GM19395 (cell line): ENCODE measurements around the gene LCP2.
"Not testable (repeated sequence)": the region's sequence is repeated elsewhere in the genome, so short reads cannot be mapped to it uniquely, and the experiment has no call there.

Experiments used
- ATAC-seq: cut with Tn5 transposase; IDR thresholded peaks from one replicate; pipeline ENCODE4 v1.9.1; 2021; ENCODE audit warnings: mild to moderate bottlenecking, moderate library complexity; ENCODE audit not compliant: unreplicated experiment

Gene LCP2

GRCh38 chr5:170251462-170251861 lies 46.1 kb downstream of the LCP2 start:
- ATAC-seq: no peak

GRCh38 chr5:170250810-170251317 lies 46.7 kb downstream of the LCP2 start:
- no peak for ATAC-seq

- ATAC-seq: no peak
Observed at GRCh38 chr5:170249355-170249754, 48.2 kb downstream of the LCP2 start.

DNA sequence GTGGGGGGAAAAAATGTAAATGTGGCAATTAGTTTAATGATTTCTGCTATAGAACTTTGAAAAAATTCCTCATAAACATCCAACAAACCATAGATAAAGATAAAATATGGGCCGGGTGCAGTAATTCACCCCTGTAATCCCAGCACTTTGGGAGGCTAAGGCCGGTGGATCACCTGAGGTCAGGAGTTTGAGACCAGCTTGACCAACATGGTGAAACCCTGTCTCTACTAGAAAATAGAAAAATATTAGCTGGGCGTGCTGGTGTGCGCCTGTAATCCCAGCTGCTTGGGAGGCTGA lies 48.7 kb downstream of the LCP2 start:
- not testable (repeated sequence) for ATAC-seq

DNA sequence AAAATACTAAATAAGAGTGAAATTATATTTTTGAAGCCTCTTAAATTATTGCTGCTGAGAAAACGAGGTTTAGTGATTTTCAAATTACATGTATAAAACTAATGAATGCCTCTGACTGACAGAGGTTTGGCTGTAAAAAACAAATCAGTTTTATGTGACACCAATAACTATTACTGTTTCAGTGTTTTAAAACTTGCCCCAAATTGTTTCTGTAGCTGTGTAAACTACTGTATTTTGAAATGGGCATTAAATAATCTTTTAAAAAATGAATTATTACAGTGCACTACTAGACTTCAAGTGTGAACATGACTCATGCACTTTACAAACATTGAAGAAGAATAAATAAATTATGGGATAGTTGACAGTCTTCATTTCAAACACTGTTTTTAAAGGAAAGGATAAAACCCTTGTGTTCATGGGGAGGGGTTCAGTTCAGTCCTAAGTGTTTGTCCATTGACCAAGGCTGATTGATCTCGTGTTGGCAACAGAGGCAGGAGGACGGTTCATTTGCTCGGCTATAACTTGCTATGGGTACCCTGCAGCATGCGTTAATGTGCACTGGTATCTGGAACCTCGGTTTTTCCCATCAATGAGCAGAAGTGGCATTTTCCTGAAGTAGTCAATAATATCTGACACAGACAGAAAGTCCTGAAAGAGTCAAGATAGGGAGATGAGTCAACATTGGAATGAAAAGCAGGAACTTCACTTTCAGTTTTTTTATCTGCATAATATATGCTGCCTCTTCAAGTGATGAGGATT lies 49.2 kb downstream of the LCP2 start:
- no peak for ATAC-seq

- no peak for ATAC-seq
Observed at GRCh38 chr5:170247363-170247762, 50.2 kb downstream of the LCP2 start.

GRCh38 chr5:170246126-170246870 lies 51.3 kb downstream of the LCP2 start:
- no peak for ATAC-seq

DNA sequence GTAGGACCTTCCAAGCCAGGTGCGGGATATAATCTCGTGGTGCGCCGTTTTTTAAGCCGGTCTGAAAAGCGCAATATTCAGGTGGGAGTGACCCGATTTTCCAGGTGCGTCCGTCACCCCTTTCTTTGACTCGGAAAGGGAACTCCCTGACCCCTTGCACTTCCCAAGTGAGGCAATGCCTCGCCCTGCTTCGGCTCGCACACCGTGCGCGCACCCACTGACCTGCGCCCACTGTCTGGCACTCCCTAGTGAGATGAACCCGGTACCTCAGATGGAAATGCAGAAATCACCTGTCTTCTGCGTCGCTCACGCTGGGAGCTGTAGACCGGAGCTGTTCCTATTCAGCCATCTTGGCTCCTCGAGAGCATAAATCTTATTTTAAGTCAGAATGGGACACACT lies 52.1 kb downstream of the LCP2 start:
- ATAC-seq: not testable (repeated sequence)

GRCh38 chr5:170238456-170239196 lies 59.0 kb downstream of the LCP2 start:
- no peak for ATAC-seq

- no peak for ATAC-seq
Observed at GRCh38 chr5:170235876-170236864, 61.4 kb downstream of the LCP2 start.

- ATAC-seq: no peak
Observed at GRCh38 chr5:170233358-170233892, 64.2 kb downstream of the LCP2 start.

DNA sequence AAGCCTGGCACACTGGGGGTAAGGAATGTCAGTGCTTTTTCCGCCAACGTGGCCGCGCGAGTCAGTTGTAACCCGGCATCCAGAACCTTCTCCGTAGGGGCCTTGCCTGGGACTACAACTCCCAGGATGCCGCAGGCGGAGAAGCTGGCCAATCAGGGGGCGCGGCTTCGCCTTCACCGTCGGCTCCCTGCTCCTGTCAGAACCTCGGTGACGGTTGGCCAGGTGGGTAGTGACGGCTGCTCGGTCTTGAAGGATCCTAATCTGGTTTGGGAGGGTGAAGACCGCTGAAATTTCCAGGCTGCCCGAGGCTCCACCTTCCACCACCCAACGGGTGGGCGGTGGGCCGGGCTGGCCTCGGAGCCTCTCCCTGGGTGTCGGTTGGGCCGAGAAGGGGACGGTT lies 64.8 kb downstream of the LCP2 start, which contains the start of gene C5orf58:
TSS of gene C5orf58 (plus strand) at position 200 of the 400 bp plus-strand sequence. CDS start 1,992 bp downstream, outside the sequence.
- no peak for ATAC-seq

DNA sequence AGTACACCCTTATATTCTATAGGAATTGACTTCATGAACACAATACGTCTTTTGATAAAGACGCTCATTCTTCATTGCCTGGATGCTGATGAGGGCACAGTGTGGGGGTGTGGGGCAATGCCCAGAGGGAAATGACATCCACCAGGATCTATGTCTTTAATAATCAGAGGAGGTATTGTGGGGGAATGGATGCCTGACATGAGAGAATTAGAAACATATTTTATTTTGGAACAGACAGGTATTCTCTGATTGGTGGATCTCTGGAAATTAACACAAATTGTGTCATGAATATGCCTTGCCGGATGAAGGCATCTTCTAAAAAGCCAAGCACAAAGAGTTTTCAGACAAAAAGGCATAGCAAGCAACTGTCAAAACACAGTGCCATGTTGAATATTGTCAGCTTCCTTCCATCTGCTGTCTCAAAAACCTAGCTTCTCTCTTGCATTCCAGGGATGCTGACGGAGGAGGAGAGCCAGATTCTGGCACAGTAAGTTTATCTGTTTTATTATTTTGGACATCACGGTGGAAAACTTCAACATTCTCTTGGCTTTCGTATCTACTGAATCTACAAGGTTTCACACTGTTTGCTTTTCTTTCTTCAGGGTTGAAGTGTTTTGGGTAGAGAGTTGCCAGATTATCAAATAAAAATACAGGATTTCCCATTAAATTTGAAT lies 68.7 kb downstream of the LCP2 start:
- no peak for ATAC-seq

DNA sequence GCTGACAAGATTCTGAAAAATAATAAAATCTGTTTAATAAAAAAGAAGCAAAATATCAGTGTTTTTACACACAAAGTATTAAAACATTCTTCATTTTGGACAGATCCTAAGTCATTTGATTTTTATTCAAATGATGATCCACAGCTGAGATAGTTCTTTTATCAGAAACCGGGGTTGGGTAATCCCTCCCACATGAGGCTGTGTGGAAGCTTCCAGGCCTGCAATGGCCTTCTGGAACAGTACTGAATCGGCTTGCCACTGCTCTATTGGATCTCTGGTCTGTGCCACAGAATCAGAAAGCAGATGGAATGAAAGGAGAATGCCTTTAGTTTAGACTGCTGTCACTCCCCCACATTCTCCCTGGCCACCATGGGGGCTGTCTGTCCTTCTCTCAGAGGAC lies 70.9 kb downstream of the LCP2 start:
- no peak for ATAC-seq

DNA sequence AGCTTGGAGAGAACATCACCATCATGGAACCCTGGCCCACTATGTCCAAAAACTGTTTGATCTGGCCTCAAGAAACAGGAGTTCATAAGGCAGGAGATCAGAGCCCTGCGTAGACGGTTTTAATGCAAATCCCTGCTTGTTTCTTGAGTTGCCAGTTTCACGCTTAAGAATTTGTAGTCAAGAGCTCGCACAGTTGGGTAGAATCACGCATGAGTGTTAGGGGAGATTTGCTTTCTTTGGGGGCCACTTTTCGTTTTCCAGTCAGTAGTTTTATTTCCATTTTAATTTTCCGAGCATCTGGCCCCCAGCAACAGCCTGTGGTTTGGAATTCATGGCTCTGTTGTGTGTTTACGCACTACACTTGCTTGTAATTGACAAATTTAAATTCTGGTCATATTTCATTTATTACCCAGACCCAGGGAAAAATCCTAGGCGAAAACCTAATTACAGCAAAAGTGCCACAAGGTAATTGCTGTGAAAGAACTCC lies 71.4 kb downstream of the LCP2 start:
- ATAC-seq: no peak

DNA sequence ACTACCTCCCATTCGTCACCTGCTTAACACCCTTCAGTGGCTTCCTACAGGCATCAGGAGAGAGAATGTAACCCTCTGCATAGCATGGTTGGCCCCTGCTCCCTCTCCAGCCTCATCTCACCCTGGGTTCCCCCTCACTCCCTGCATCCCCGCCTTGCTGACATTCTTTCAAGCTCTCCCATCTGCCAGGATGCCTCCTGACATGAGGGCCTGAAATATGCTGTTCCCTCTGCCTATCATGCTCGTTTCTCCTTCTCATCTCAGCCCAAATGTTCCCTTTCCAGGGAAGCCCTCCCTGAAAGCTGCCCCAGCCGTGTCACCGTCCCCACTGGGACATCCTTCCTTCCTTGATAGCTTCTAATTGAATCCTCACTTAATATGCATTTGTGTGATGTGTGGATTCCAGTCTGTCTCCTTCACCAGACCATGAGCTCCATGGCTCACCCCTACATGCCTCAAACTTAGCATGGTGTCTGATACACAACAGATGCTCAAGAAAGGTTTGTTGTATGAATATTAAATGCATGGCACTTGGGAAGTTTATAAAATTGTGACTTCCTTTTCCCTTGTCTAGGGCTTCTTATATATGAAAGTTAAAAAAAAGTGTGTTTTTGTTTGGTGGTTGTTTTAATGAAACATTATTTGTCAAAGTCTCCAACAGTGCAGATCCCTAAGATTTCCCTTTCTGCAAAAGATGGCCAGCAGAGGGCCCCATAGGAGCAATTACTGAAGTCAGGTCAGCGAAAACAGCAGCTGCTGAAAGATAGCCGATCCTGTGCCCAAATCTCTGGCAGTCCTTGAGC lies 72.0 kb downstream of the LCP2 start:
- no peak for ATAC-seq

DNA sequence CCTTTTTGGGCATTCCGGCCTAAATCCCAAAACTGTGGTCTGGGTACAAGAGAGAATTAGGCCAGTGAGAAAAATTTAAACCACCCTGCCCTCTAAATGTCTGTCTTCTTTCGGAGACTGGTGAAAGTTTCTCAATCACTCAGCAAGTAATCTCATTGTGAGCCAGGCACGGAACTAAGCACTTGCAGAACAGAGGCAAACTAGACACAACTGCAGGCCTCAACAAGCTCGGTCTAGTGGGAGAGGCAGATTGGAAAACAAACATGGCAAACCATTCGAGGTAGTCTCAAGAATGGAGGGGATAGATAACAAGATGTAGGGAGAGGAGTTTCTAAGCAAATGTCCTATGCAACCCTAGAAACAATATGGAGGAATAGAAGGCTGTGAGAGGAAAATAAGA lies 73.7 kb downstream of the LCP2 start:
- ATAC-seq: no peak

DNA sequence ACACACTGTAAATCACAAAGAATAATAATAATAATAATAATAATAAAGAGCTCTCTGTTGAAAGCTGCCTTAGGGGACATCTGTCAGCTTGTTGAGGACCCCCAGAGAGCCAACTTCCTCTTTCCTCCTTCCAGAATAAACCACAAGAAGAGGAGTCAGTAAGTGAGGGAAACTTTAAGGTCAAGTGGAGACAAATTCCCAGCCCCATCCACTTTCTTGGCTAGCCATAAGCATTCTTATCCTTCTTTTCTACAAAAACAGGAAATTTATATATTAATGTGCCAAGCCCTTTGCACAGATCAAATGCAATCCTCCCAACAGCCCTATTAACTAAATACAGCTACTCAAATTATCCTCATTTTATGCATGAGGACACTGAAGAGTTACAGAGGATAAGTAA lies 74.2 kb downstream of the LCP2 start:
- no peak for ATAC-seq

DNA sequence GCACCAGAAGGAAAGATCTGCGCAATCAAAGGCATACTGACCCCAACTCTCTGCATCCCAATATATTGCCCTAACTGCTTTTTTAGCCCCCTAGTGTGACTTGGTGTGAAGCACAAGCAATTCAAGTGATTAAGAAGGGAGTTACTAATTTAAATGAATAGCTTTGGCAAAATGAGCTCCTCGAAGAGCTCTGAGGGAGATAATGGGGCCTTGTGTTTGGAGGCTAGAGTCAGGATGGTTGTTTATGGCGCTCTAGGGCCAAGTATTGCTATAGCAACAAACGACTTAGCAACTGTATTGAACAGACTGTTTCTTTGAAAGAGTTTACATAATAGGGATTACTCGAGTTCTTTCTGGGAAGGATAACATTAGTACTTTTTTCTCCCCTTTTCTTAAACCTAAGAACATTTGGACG lies 76.2 kb downstream of the LCP2 start:
- no peak for ATAC-seq
